OCI-LY3 (cell line): Measurements from ENCODE around the gene ERLIN1.

Source experiments
- H2AFZ ChIP-seq: fragments of 200-600, 300-600 bp; shearing (Covaris generic); 2 replicates; pipeline ENCODE4 v1.6.0; 2014; ENCODE audit warnings: antibody characterized with exemption, low read depth, low read length
- H3K27ac ChIP-seq: fragments of 200-600, 300-600 bp; sonication (generic); 2 replicates; pipeline ENCODE4 v1.5.1; 2014; ENCODE audit warnings: mild to moderate bottlenecking, low read length, moderate library complexity, mixed read lengths
- H3K27me3 ChIP-seq: fragments of 200-600, 300-600 bp; sonication (generic); 2 replicates; pipeline ENCODE4 v1.6.1; 2014; ENCODE audit warnings: low read depth, low read length, mixed read lengths
- H3K36me3 ChIP-seq: fragments of 200-600, 300-600 bp; sonication (generic); replicated peaks from 2 replicates; pipeline ENCODE3; 2014; ENCODE audit warnings: low read depth, low read length, mixed read lengths
- H3K4me1 ChIP-seq: fragments of 300-600, 200-600 bp; sonication (generic); 2 replicates; pipeline ENCODE4 v1.6.1; 2014; ENCODE audit warnings: low read length, mixed read lengths
- H3K4me2 ChIP-seq: fragments of 200-600, 300-600 bp; sonication (generic); 2 replicates; pipeline ENCODE4 v1.6.1; 2014; ENCODE audit warnings: low read length, mixed read lengths
- H3K4me3 ChIP-seq: fragments of 300-600, 200-600 bp; sonication (generic); 2 replicates; pipeline ENCODE4 v1.5.1; 2014; ENCODE audit warnings: antibody characterized with exemption, mild to moderate bottlenecking, low read length, moderate library complexity
- H3K79me2 ChIP-seq: fragments of 300-600, 200-600 bp; shearing (Covaris generic); 2 replicates; pipeline ENCODE4 v1.6.1; 2014; ENCODE audit warnings: mild to moderate bottlenecking, low read length, mixed read lengths
- H3K9ac ChIP-seq: fragments of 300-600, 200-600 bp; shearing (Covaris generic); 2 replicates; pipeline ENCODE4 v1.6.0; 2014; ENCODE audit warnings: mild to moderate bottlenecking, low read length, moderate library complexity
- H3K9me3 ChIP-seq: fragments of 200-600, 300-600 bp; shearing (Covaris generic); 2 replicates; pipeline ENCODE4 v1.6.1; 2014; ENCODE audit warnings: low read length, mixed read lengths; ENCODE audit not compliant: insufficient read depth
- H4K20me1 ChIP-seq: fragments of 200-600, 300-600 bp; sonication (generic); 2 replicates; pipeline ENCODE4 v1.6.1; 2016; ENCODE audit warnings: low read length, mixed read lengths; ENCODE audit not compliant: insufficient read depth
- CTCF ChIP-seq: fragments of 200-600, 300-600 bp; sonication (generic); IDR thresholded peaks from 2 replicates; pipeline ENCODE4 v1.5.1; 2014; ENCODE audit warnings: antibody characterized with exemption, low read length, low read depth
- EZH2phosphoT487 ChIP-seq: fragments of 200-600 bp; shearing (Covaris generic); IDR thresholded peaks from 2 replicates; pipeline ENCODE4 v1.6.1; 2018; ENCODE audit warnings: antibody characterized with exemption, mixed run types, low read depth

The ERLIN1 gene

GRCh38 chr10:100120550-100120949 lies 65.3 kb downstream of the ERLIN1 start:
- Histone ChIP-seq H3K4me3 (no peak overlapping the region), H3K4me2 (no peak overlapping the region), H2AFZ (no peak overlapping the region), H3K9ac (no peak overlapping the region), H3K9me3 (no peaks in the 10 kb centered on the region), H3K79me2 (no peaks in the 10 kb centered on the region), H3K4me1 (no peaks in the 10 kb centered on the region), H3K36me3 (no peaks in the 10 kb centered on the region), H3K27ac (no peak overlapping the region), H3K27me3 (no peaks in the 10 kb centered on the region), H4K20me1 (no peaks in the 10 kb centered on the region)
- TF ChIP-seq CTCF = no peak
- TF ChIP-seq EZH2phosphoT487 = no peak

- Histone ChIP-seq H3K79me2 (no peaks in the 10 kb centered on the region), H3K9ac (no peak overlapping the region), H2AFZ (no peak overlapping the region), H4K20me1 (no peaks in the 10 kb centered on the region), H3K27ac (no peak overlapping the region), H3K27me3 (no peaks in the 10 kb centered on the region), H3K36me3 (no peaks in the 10 kb centered on the region), H3K4me1 (no peaks in the 10 kb centered on the region), H3K9me3 (no peaks in the 10 kb centered on the region), H3K4me2 (no peak overlapping the region), H3K4me3 (no peak overlapping the region)
- TF ChIP-seq CTCF (no peak), EZH2phosphoT487 (no peak)
Observed at GRCh38 chr10:100119726-100120125, 66.1 kb downstream of the ERLIN1 start.

DNA sequence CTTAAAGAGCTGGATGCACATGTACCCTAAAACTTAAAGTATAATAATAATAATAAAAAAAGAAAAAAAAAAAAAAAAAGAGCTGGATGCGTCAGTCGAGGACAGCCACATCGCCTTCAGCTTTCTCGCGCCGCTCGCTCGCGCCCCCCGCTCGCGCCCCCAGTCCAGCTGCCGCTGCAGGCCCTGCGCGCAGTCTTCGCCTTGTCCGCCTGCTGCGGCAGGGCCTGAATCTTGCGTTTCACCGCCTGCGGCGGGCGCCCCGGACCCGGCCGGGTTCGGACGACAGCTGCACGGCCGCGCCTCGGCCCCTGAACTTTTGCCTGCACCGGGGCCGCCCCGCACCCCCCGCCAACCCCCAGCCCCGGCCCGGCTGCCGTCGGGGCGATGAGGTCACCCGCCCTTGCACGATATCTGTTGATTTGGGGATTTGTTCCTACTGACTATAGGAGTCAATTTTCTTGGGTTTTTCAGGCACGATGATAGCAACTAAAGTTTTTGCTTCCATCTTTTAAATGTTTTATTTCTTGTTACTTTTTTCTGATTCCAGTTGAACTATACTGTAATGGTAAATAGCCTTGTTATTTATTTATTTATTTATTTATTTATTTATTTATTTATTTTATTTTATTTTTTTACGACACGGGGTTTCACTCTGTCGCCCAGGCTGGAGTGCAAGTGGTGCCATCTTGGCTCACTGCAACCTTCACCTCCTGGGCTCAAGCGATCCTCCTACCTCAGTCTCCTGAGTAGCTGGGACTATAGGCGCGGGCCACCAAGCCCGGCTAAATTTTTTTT lies 70.7 kb downstream of the ERLIN1 start:
- no peaks in the 10 kb centered on the region for H3K36me3 ChIP-seq
- no peaks in the 10 kb centered on the region for H3K27me3 ChIP-seq
- TF ChIP-seq CTCF (no peak), EZH2phosphoT487 (no peak)
- no peaks in the 10 kb centered on the region for H3K4me1 ChIP-seq
- H3K27ac ChIP-seq = no peak overlapping the region
- H2AFZ ChIP-seq = no peak overlapping the region
- no peak overlapping the region for H3K4me2 ChIP-seq
- no peaks in the 10 kb centered on the region for H4K20me1 ChIP-seq
- no peaks in the 10 kb centered on the region for H3K9me3 ChIP-seq
- no peak overlapping the region for H3K9ac ChIP-seq
- no peak overlapping the region for H3K4me3 ChIP-seq
- no peaks in the 10 kb centered on the region for H3K79me2 ChIP-seq

- no peaks in the 10 kb centered on the region for H3K4me1 ChIP-seq
- no peak for TF ChIP-seq EZH2phosphoT487
- TF ChIP-seq CTCF = no peak
- no peaks in the 10 kb centered on the region for H3K27me3 ChIP-seq
- H3K79me2 ChIP-seq = no peaks in the 10 kb centered on the region
- no peak overlapping the region for H3K9ac ChIP-seq
- no peaks in the 10 kb centered on the region for H3K9me3 ChIP-seq
- no peak overlapping the region for H3K27ac ChIP-seq
- H3K4me2 ChIP-seq = no peak overlapping the region
- H3K4me3 ChIP-seq = no peak overlapping the region
- H2AFZ ChIP-seq = no peak overlapping the region
- no peaks in the 10 kb centered on the region for H3K36me3 ChIP-seq
- no peaks in the 10 kb centered on the region for H4K20me1 ChIP-seq
Observed at GRCh38 chr10:100114460-100114859, 71.4 kb downstream of the ERLIN1 start.
